ENCODE measurements around the gene RHEB.

GRCh38 chr7:151423936-151424335, 95.8 kb downstream of the RHEB start:
- TF ChIP-seq CTCF (IDR thresholded peaks at IDR 0.05) (no peak), EZH2 (IDR thresholded peaks at IDR 0.05; ENCODE audit: borderline replicate concordance, insufficient read depth, low read depth, low read length, poor library complexity, severe bottlenecking) (no peak)
